NCI-H774 (cell line): ENCODE data around the gene ALDOA.
A peak's percentile ranks its signal among the peaks of the same experiment; 100 is the strongest.
"Not testable (repeated sequence)": the region's sequence is repeated elsewhere in the genome, so short reads cannot be mapped to it uniquely, and the experiment has no call there.

Source experiments
- DNase-seq: peaks from one replicate; lab custom pipeline; 2025; lab: John Stamatoyannopoulos, UW

ALDOA gene

DNA sequence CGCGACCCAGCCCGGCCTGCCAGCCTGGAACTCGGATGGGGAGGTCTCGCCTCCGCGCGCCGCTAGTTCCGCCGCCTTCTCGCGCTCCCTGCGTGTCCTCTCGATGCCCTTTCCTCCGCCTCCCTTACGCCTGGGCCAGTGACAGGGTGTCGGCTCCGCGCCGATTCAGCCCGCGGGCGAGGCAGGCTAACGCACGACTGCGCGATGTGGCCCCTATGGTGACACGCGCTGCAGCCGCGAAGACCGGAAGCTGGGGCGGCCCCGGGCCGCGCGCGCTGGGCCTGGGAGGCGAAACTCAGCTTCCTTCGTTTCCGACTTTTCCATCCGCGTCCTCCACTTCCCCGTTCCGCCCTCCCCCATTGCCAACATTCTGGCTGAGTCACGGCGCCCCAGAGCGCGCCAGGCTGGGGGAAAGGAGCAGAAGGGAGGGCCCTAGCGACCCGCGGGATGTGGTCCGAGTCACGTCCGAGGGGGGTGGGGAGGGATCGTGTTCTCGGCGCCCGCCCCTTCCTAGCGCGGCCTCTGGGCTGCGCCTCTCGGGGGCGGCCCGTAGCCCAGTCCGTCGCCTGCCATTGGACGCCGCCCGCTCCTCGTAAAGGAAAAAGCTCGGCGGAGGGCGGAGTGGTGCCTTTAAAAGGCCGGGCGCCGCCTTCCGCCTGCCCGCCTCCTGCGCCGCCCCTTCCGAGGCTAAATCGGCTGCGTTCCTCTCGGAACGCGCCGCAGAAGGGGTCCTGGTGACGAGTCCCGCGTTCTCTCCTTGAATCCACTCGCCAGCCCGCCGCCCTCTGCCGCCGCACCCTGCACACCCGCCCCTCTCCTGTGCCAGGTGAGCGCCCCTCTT, at the start of gene ALDOA:
Gene ALDOA, plus strand, starts transcription at position 659 of the 841 bp plus-strand sequence. CDS start 1,138 bp downstream, outside the sequence.
- peak; percentile 96 for DNase-seq

- DNase-seq = no peak
Observed at GRCh38 chr16:30016555-30017276, 48.8 kb upstream of the ALDOA start.

GRCh38 chr16:30017277-30017656, 48.3 kb upstream of the ALDOA start:
- no peak for DNase-seq

DNA sequence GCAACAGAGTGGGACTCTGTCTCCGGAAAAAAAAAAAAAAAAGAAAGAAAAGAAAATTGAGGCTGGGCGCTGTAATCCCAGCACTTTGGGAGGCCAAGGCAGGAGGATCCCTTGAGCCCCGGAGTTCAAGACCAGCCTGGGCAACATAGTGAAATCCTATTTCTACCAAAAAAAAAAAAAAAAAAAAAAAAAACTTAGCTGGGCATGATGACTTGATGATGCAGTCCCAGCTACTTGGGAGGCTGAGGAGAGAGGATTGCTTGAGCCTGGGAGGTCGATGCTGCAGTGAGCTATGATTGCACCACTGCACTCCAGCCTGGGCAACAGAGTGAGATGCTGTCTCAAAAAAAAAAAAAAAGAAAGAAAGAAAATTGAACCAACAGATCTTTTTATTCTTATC, 47.6 kb upstream of the ALDOA start:
- DNase-seq = not testable (repeated sequence)

- no peak for DNase-seq
Observed at GRCh38 chr16:30018731-30019158, 46.8 kb upstream of the ALDOA start.

- DNase-seq = no peak
Observed at GRCh38 chr16:30022887-30023286, 42.7 kb upstream of the ALDOA start, which contains the start of gene C16orf92. TSS of gene C16orf92 (plus strand) at chr16:30023198. CDS start at chr16:30023341, 143 bp downstream.

DNA sequence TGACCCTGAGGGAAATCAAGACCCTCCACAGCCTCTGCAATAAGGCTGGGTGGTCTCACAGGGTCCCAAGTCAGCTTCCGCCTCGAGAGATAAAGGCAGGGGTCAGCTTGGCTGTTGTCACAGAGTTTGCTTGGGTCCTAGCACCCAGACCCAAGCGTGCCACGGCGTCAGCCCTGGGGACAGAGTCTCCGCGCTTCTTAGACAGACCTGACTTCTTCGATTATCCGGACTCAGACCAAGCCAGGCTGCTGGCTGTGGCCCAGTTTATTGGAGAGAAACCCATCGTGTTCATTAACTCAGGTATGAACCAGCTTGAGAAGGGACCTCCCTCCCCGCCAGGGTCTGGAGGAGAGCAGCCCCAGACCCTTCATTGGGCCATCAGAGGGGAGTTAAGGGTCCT, 42.0 kb upstream of the ALDOA start:
- no peak for DNase-seq

GRCh38 chr16:30024451-30024850, 41.1 kb upstream of the ALDOA start:
- DNase-seq = no peak

- DNase-seq = no peak
Observed at GRCh38 chr16:30025156-30025555, 40.4 kb upstream of the ALDOA start.

DNA sequence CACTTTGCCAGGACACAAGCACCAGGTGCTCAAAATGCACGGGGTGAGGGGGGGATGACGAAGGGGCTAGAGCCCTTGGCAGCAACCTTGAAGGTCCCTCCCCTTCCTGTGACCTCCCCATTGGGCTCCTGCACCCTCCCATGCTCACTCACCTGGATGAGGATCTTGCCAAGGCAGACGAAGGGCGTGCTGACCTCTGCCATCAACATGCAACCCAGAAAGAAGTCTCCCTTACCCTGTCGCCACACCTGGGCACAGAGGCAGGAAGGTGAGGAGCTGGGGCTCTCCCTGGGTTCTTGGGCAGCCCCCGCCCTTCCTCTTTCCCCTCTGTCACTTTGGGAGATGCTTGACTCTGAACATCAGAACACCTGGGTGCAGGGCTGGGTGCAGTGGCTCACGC, 40.0 kb upstream of the ALDOA start:
- no peak for DNase-seq

- no peak for DNase-seq
Observed at GRCh38 chr16:30026449-30026848, 39.1 kb upstream of the ALDOA start.

GRCh38 chr16:30027588-30028437, 37.7 kb upstream of the ALDOA start:
- DNase-seq = no peak

DNA sequence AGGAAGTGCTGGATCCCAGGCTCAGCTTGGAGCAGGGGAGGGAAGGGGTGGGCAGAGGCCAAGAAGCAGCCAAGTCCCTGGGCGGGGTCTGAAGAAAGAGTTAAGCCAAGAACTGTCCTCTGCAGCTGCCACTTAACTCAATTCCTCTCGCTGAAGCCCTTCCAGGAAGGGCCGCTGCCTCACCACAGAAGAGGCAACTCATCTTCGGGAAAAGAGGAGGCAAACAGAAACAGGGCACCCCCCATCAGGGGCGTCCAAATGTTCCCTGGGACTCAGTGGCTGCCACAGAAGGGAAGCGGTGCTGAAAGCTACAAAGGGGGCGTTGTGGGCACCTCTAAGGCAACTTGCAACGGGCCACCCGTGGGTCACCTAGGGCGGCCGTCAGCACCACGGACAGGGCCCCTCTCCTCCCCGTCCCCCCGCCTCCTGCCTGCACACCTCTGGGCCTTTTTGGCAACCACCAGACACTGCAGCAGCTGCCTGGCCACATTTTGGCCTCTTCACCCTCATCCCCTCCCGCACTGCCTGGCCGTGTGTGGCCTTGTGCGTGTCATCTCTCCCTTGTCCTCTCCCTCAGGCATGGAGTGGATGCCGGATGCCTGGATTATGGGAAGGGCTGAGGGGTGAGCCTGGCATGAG, 37.0 kb upstream of the ALDOA start:
- no peak for DNase-seq

- DNase-seq = no peak
Observed at GRCh38 chr16:30030011-30030685, 35.4 kb upstream of the ALDOA start.

DNA sequence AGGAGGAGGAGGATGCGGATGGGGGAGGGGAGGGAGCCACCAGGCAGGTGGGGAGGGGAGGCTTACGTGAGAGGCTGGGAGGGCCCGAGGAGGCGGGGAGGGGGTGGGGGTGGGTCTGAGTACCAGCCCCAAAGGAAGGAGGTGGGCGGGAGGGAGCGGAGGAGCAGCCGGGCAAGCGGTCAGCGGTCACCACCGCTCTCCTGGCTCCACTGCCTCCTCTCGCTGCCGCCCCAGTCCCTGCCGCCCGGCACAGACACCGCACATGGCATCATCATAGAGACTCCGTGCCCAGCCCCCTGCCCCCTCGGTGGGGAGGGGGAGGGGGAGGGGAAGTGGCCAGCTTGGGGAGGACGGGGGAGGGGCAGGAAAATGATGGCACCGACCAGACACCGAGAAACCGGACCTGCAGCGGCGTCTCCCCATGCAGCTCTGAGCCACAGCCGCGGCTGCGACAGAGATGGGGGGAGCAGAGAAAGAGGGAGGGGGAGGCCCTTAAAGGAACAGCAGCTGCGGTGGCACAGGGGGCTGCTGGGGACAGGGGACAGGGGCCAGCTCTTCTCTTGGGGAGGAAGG, 34.6 kb upstream of the ALDOA start, which contains the start of gene TLCD3B:
Gene TLCD3B, minus strand, starts transcription at position 431 of the 573 bp plus-strand sequence. CDS start 744 bp downstream, outside the sequence.
- DNase-seq = no peak

- DNase-seq = no peak
Observed at GRCh38 chr16:30031477-30031918, 34.1 kb upstream of the ALDOA start.

GRCh38 chr16:30032083-30032819, 33.3 kb upstream of the ALDOA start:
- DNase-seq = peak; percentile 53

- no peak for DNase-seq
Observed at GRCh38 chr16:30033270-30033669, 32.3 kb upstream of the ALDOA start.

DNA sequence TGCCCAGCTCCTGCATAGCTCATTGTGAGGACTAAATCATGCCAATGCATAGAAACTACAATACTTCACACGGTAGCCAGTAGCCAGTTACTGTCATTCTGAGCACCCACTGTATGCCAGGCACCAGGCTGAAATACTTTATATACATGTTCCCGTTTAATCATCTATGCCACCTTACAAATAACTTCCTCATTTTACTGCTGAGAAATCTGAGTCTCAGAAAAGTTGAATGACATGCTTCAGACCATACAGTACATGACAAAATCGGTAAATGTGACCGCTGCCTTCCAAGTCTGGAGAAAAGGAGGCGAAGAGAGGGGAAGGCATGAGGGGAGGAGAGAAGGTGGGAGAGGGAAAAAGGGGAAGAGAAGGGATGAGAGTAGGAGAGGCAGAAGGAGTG, 25.3 kb upstream of the ALDOA start:
- DNase-seq = no peak

- DNase-seq = not testable (repeated sequence)
Observed at GRCh38 chr16:30040690-30041089, 24.9 kb upstream of the ALDOA start.
